NCI-H2227 treated with DMSO at 0.1 percent for 48 hours (cell line): Measurements from ENCODE around the gene LAMB3.
A peak's percentile ranks its signal among the peaks of the same experiment; 100 is the strongest.

Source experiments
- DNase-seq: peaks from one replicate; lab custom pipeline; 2025; lab: John Stamatoyannopoulos, UW

The LAMB3 gene

DNA sequence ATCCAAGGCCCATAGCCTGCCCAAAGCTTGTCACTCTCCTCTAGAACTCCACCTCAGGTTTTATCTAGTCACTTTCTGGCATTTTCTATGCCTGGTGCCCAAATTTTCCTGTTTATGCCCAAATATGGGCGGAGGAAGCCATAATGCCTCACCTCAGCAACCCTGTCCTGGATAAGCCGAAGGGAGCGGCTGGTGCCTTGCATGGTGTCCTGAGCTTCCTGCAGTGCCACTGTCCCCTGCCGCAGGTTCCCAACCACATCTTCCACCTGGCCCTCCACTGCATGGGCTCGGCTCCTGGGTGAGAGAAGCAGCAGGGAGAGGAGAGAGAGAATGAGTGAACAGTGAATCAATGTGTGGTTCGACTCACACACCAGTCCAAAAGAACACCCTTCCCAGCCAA is 34.5 kb downstream of the LAMB3 start:
- DNase-seq = no peak

DNA sequence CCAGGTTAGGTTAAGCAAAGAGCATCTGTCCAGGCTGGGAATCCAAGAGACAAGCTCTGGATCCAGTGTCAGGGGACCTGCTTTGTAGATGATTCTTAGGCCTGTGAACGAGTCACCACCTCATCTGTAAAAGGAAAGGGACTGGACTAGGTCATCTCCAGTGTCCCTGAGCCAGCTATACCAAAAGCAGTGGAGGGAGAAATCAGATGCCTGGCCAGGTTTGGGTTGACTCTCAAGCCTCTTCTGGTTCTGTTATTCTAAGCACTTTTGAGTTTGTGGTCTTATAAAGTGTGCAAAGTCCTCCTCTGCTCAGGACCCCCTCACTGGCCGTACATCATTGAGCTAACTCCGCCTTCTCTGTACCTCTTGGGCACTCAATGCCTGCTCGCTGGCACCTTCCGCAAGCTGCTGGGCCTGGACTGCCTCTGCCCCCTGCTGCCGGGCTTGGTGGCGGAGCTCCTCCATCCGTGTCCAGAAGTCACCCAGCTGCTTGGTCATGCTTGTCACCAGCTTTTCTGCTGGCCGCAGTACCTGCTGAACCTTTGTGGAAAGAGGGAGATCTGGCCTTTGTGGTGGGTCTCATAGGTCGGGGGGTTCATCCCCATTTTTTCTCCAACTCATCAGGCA is 35.1 kb downstream of the LAMB3 start:
- DNase-seq = no peak

DNA sequence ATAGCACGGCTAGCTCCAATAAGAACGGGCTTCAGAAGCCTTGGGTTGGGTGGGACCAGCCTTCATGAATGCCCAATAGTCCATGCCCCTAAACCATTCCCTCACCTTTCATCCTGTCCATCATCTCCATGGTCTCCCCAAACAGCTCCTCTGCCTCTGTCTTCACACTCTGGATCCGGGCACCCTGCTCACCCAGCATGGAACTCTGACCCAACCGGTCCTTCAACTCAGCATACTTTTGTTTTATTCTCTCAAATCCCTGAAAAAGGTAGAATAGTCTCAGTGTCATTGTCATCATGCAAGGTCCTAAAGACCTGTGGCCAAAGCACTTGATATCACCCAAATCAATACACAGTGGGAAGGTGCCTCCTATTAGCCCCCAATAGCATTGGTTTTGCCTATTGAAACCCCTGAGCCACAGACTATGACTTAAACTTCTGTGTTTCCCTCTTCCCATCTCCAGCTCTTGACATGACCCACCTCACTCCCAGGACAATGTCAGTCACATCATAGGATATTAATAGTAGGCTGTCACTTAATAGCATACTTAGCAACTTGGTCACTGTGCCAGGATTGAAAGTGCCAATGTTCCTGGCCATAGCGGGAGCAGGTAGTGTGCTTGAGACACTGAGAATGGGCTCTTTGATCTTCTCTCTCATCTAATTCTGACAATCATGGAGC is 35.7 kb downstream of the LAMB3 start:
- no peak for DNase-seq

DNA sequence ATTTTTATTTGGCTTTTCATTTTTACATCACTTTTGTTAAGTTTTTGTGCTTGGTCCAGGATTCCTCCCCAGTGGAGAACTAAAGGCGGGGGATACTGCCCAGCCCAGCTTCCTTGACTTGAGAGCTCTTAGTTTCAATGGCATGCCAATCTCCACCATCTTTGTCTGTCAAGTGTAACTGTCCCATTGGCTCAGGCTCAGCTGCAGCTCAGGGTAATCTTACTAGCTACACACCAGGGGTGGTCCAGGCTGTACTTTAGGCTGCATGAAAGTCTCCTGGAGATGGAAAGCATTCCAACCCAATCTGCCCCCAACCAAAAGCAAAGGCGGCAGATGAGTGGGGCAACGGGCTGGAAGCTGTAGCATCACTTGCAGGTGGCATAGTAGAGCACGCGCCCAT is 37.3 kb downstream of the LAMB3 start:
- no peak for DNase-seq

DNA sequence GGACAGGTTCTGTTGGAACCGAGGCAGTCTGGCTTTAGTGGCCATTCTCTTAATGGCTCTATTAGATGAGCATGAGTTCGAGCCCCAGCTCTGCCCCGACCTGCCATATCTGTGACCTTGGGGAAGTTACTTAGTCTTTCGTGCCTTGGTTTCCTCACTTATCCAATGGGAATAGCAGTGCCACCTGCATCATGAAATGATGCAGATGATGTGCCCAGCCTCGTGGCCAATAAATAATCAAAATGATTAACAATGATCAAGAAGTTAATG is 38.1 kb downstream of the LAMB3 start:
- no peak for DNase-seq

DNA sequence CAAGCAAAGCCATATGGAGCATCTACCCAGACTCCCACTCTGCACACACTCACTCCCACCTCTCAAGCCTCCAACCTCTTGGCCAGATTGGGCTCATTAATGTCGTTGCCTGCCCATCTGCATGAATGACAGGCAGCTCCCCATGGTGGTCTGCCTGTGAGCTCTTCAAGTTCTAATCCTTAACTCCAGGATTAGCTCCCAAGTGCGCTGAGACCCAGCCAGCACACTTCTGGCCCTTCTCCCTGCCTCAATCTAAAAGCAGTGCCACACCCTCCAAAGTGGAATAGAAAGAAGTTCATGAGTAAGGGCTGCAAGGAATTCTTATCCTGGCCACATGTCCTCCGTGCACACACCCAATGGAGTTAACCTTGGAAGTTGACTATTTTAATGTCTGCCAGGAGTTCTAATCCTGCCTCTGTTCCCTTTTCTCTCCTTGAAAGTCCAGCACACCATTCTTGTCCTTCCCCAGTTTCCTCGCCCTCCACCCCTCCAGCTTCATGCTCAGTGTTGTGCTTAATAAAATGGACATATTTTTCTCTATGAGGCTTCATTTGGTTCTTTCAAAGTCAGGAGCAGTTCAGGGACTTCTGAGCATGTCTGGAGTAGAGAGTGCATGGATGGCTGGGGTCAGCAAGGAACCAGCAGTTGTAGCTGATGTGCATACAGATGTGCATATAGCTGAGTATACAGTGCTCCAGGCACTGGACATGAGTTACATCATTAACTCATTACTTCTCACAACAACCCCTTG is 38.6 kb downstream of the LAMB3 start:
- DNase-seq = no peak

DNA sequence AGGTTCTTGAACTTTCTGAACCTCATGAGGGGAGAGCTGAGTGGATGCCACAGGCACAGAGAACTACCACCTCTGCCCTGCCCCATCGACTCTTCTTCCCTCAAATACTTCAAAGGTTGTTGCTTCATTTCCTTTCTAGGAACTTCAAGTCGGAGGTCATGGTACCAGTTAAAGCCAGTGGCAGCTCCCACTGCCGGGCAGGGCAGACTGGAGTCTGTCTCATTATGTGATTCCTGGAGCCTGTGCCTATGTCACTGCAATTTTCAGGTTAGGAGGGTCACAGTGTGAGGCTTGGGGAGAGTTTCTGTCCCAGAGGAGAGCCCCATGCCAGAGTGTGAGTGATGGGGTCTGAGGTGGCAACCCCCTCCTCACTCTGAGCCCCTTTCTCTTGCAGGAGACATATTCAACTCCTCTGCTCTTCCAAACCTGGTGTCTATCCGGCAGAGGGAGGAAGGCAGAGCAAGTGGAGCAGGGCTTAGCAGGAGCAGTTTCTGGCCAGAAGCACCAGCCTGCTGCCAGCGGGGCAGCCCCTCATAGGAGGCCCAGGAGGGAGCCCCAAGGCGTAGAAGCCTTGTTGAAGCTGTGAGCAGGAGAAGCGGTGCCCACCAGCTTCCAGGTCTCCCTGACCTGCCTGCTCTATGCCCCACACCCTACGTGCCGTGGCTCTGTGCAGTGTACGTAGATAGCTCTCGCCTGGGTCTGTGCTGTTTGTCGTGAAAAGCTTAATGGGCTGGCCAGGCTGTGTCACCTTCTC is 39.4 kb downstream of the LAMB3 start:
- DNase-seq = no peak

DNA sequence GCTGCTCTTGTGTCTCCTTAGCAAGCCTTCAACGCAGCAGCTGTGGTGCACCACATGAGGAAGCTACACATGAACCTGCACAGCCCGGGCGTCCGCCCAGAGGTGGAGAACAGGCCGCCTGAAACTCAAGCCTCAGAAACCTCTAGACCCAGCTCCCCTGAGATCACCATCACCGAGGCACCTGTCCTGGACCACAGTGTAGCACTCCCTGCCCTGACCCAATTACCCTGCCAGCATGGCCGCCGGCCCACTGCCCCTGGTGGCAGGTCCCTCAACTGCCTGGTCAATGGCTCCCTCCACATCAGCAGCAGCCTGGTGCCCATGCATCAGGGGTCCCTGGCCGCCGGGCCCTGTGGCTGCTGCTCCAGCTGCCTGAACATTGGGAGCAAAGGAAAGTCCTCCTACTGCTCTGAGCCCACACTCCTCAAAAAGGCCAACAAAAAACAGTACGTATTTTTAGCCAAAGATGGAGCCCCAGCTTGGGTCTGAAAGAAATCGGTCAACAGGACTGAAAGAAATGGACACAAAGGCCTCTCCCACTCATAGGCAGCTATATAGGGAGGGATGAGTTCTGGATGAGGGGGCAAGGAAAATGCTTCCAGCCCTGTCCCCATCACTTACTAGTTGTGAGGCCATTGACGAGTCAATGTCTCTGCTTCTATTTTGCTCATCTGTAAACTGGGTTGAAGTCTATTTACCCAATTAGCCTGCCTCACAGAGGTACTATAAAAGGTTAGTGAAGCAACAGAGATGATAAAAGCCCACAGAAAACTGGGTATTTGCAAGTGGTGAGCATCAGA is 40.3 kb downstream of the LAMB3 start:
- DNase-seq = no peak

DNA sequence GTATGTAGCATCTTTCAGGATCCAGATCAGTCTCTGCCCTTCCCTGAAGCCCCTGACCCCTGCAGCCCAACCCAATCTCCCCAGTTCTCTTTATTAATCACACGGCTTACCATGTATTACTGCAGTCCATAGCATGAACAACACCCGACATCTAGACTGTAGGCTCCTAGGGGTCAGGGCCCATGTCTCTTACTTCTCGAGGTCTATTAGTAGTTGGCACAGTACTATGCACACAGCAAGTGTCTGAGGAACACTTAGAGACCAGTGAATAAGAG is 41.7 kb downstream of the LAMB3 start:
- no peak for DNase-seq

DNA sequence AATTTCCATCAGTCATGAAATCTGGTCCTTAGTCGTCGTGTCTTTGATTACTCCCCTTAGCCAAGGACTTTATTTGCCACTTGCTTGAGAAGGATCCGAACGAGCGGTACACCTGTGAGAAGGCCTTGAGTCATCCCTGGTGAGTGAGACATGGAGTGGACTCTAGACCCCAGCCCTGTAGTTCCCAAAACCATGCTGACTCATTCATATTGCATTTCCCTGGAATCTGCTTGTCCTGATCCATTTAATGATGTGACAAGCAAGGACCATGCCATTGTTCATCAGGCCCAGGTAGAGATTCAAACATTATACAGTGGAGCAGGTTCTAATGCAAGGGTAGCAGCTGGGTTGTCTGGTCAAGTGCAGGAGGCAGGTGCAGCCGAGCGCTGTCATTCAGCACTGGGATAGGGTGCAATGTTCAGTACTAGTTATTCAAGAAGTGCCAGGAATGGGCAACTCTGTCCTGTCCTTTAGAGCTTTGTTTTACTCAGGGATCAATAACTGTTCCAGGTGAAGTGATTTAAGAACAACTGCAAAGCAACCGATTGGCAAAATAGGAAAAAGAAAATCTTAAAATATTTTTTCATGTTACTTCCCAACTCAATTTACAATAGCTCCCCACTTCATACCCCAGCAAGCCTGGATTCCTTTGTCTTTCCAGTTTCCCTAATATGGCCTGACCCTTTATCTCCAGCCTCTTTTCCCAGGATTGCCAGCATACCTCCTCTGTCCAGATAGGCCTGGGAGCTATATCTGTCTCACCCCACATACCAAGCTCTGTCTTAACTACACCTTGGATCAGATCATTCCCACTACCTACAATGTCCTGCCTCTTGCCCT is 42.2 kb downstream of the LAMB3 start:
- DNase-seq = no peak

DNA sequence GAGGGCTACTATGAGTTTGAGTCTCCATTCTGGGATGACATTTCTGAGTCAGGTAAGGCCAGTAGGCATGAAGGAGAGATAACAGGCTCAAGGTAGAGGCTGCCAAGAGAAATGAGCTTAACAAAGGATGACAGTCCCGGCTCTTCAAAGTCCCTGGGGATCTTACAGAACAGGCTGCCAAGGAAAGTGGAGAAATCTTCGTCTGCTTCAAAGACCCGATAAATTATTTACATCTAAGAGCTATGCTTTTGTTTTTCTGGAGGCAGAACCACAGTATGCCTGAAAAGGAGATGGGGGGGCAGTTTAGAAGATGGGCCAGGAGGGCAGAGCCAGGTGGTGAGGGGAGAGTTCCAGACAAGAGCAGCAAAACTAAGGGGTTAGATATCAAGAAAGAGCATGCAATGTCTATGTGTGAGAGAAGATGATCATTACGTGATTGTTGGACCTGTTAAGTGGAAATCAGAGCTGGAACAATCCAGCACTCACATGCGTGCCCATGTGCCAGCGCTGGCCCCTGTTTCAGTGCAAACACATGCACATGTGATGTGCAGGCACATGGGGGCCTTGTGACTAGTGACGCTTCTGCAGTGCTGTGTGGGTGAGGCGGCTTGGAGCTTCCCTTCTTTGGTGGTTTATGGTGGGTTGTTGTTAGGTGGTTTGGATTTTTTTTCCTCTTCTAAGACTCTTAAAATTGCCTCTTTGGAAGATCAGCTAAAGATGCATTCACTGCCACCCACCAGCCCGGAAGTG is 43.0 kb downstream of the LAMB3 start:
- no peak for DNase-seq

DNA sequence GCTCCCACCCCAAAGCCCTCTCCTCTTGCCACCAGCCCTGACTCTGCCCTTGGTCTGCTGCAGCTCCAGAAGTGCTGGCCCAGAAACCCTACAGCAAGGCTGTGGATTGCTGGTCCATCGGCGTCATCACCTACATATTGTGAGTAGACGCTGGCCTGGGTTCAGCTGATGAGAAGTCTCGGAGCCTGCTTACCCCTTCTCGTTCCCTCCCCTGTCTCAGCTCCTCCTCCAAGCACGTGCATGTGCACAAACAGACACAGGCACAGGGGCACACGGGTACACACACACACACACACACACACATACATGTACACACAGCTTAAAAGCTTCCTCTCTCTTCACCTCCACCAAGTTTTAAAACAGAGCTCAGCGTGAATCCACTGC is 44.4 kb downstream of the LAMB3 start:
- no peak for DNase-seq

DNA sequence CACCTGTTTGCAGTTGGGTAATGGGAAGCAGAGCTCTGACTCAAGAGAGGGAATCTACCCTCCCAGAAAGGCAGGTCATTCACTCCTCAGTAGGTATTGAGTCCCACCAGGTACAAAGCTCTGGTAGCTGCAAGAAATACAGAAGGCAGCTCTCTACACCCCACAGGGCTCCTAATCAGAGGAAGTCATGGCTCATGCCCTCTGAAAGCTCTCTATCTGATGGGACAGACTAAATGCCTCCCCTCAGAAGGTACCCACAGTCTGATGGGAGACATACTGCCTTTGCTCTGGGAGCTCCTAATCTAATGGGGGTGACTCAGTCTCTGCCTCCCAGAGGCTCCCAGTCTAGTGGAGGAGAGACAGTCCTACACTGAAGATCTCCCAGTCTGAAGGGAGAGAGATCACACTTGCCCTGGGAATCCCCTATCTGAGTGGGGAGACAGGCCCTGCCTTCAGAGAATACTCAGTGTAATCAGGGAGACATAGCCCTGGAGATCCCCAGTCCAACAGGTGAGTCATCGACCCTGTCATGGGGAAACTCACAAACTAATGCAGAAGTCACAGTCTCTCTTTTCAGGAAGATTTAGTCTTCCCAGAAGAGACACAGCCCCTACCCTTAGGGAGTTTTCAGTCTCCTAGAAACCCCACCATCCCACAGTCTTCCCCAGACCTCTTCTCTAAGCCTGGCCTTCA is 45.0 kb downstream of the LAMB3 start:
- DNase-seq = no peak

DNA sequence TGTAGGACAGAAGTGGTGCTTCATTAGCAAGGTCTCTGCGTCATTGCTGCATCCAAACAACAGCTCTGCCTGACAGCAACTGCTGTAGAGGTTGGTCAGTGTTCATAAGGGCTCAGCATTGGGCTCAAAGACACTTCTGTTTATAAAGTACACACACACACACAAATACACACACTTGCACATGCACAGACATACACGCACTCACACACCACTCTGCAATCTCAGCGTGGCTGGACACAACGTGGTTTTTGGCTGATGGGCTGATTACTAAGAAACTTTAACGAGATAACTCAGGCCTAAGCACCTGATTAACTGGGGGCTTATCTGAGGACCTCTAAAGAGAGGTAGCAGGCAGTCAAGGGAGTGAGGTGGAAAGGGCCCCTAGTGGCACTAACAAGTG is 48.3 kb downstream of the LAMB3 start:
- DNase-seq = no peak

DNA sequence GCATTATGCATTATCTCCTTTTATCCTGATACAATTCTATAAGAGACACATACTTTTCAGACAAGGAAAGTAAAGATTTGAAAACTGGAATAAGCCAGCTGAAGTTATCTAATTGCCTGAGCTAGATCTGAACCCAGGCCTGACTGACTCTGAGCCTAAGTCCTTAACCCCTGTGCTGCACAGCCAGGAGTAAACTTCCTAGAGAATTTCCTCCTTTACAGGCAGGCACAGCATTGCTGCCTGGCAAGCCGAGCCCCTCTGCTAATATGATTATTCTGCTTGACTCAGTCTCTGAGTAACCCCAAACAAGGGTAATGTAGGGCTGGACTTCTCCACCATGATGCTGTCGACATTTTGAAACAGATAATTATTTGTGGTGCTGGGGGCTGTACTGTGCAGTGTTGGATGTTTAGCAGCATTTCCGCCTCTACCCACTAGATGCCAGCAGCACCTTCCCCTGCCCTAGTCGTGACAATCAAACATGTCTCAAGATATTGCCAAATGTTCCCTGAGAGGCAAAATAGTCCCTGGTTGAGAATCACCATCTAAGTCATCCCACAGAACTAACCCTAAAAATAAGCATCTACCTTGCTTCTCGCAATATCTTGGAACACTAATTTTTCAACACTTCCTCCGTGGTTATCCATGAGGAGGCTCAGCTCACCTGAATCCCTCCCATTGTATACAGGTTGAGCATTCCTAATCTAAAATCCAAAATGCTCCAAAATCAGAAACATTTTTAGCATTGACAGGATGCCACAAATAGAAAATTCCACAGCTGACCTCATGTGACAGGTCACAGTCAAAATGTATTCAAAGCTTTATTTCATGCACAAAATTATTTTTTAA is 50.2 kb downstream of the LAMB3 start:
- peak; percentile 48 for DNase-seq

DNA sequence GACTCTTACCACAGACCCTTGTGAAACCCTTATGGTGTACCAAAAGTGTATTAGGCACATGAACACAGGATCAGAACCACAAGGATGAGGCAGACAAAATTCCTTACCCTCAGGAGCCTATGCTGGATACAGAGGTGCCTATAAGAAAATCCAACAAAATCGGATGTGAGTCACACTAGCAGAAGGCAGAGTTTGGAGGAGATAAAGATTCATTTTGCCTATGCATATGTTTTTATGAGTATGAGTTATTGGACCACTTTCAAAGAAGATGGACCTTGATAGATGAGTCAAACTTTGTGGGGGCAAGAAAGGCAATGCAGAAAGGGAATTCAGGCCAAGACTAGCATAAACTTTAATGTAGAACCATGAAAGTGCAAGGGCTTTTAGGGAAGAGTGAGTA is 51.7 kb downstream of the LAMB3 start:
- no peak for DNase-seq

DNA sequence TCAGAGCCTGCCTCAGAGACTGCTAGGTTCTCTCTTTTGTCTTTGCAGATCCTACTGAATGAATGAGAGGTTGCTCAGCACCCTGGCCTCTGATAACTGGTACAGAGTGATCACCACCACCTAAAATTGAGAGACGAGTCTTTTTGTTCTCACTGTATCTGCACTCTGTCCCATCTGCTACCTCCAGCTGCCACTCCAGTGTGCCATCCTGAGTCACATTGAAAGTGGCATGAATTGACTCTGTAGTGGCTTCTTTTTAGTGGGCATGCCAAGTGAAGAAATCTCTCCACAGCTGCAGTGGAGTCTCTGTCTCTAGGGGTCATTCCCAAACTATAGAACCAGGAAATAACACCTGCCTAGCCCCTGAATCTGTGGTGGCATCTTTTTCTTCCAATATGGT is 54.0 kb downstream of the LAMB3 start:
- DNase-seq = no peak

DNA sequence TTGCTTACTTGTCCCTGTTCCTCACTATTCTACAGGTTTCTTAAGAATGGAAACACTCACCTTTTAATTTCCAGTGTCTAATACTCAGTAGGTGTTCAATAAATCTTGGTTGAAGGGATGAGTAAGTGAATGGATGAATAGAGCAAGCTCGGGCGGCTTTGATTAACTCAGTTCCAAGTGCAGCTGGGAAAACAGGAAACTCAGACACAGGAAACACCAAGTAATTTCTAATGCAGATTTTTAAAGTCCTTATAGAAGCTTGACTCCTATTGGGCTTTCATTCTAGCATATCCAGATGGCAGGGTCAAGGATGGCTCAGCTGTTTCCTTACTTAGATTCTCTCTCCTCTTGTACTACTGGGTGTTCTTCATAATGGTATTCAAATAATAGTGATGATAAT is 54.7 kb downstream of the LAMB3 start:
- no peak for DNase-seq

DNA sequence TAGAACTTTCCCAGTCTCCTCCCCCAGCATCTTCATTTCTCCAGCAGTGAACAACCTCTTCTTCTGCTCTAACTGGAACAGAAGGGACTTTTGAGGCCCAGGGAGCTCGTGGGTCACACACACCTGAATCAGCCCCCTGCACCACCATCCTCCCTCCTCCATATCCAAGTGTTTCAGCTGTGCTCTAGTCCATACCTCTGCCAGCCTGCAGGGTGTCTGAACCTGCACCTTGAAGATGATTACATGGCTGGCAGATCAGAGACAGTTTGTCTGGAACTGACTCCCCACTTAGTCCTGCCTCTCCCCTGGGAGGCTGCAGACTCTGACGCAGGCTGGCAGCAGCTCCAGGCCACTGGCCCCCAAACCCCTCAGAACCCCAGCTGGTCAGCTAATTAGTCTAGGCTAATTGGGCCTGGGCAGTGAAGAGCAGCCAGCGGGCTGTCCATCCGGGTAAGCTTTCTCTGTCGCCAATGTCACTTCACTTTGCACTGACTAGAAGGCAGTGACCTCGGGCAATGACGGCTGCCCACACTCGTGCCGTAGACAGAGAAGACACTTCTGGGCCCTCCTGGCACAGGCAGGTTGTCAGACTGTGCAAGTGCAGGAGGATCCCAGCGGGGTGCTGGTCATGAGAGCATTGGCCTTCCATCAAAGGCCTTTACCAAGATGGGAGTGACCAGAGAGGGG is 56.5 kb downstream of the LAMB3 start:
- DNase-seq = no peak
